GM19324 (cell line): ENCODE results near the gene SLC43A1.
A peak's percentile ranks its signal among the peaks of the same experiment; 100 is the strongest.
"Not testable (repeated sequence)": the region's sequence is repeated elsewhere in the genome, so short reads cannot be mapped to it uniquely, and the experiment has no call there.

Experiments
- ATAC-seq: cut with Tn5 transposase; IDR thresholded peaks from one replicate; pipeline ENCODE4 v1.9.1; 2021; ENCODE audit warnings: mild to moderate bottlenecking, moderate library complexity; ENCODE audit not compliant: unreplicated experiment, low FRiP score

SLC43A1 gene

DNA sequence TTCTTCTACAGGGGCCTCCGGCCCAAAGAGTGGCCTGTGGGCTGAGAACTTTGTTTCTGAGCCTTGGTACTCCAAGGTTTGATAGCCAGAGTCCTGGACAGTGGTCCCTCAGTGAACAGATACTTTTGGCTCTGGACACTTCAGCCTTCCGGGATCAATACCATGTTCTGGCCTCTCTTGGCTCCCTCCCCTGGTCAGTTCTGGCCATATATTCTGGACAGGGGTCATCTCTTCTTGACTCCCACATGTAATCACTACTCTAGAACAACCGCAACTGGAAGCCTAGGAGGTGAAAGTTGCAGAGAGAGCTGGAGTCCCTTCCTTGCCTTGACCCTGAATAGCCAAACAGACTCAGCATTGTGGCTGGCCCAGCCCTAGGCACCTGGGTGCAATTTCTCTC, 52.9 kb downstream of the SLC43A1 start:
- ATAC-seq: no peak

DNA sequence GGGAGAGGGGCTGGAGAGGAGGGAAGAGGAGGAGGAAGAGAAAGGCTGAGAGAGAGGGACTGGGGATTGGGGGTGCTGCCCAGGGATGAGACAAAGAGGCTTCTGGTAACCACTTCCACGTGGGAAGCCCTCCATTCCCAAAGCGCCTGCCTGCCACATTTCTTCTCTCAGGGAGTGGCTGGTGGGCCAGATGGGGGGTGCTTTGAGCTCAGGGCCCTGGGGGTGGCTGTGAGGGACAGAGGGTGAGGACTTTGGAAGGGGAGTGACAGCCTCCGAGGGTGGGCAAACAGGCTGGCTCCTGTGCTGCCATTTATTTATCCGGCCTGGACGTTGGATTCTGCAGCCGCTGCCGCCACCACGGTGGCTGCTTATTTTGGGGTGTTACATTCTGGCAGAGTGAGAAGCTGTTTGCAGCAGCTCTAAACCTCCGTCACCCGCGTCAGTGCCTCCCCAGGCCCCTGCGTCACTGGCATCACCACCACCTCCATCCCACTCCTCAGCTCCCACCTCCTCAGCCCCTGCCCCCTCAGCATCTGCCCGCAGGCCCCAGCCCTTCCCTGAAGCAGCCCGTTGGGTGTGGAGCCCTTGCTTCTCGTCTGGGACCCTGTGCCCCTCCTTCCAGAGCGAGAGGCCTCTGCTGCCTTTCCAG, 53.5 kb downstream of the SLC43A1 start:
- no peak for ATAC-seq

DNA sequence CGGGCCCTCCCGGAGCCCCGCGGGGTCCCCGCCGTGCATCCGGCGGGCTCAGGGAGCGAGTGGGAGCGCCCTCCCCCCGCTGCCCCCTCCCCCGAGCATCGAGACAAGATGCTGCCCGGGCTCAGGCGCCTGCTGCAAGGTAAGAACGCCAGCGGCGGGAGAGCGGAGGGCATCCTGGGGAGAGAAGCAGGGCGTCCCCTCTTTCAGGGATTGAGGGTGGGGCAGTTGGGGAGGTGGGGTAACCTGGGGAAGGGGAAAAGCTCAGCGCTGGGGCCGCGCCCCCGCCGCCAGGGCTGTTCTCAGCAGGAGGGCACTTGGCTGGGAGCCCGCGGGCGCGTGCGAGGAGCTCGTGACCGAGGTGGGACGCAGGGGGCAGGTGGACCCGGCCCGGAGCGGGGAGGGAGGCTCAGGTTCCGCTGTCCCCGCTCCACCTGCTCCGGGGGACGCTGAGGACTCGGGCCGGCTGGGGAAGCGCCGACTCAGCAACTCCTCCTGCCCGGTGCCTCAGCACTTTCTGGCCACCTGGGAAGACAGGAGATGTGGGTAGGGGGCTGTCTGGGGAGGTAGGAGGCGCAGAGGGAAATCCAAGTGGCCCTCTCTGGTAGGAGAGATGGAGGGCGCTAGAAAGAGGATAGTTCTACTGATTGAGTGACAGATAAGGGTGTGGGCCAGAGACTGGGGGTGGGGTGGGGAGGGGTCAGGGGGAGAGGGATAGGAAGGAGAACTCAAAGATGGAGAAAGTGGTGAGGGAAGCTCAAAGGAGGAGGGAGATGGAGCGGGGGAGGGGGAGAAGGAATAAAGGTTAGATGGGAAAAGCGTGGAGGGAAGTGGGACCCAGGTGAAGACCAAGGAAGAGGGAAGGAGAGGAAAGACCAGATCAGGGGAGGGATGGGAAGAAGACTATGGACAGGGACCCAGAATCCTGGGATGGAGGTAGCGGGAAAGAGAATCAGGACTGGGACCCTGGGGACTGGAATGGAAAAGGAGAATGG, 54.4 kb downstream of the SLC43A1 start:
- ATAC-seq: no peak

DNA sequence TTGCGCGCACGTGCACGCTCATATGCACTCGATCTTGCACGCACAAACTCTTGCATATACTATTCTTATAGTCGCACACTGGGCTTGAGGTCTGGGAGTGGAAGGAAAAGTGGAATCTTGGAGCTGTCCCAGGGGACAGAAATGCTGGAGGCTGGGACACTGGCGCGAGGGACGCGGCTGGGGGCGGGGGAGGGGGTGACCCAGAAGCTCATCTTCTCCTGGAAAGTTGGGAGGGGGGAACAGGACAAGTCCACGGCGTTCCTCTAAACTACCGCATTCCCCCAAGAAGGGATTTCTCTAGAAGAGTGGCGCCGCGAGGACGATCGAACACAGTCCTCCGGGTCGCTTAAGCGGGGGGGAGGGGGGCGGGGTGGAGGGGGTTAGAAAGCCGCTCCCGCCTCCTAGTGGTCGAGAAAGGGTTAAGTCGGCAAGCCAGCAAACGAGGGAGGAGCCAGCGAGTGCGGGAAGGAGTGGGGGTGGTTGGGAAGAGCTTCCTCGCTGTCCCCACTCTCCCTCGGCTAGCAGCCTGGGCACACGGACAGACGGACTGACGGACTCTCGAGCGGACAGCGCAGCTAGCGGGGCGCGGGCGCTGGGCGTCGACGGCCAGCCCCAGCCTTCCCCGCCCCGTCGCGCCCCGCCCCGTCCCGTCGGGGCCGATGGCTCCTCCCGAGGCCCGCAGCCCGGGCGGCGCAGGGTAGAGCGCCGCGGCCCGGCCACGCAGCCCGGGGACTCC, 55.3 kb downstream of the SLC43A1 start, which contains the start of gene RTN4RL2:
Gene RTN4RL2 (plus strand): TSS at position 507 of the 736 bp plus-strand sequence. CDS start 338 bp downstream, outside the sequence.
- no peak for ATAC-seq

DNA sequence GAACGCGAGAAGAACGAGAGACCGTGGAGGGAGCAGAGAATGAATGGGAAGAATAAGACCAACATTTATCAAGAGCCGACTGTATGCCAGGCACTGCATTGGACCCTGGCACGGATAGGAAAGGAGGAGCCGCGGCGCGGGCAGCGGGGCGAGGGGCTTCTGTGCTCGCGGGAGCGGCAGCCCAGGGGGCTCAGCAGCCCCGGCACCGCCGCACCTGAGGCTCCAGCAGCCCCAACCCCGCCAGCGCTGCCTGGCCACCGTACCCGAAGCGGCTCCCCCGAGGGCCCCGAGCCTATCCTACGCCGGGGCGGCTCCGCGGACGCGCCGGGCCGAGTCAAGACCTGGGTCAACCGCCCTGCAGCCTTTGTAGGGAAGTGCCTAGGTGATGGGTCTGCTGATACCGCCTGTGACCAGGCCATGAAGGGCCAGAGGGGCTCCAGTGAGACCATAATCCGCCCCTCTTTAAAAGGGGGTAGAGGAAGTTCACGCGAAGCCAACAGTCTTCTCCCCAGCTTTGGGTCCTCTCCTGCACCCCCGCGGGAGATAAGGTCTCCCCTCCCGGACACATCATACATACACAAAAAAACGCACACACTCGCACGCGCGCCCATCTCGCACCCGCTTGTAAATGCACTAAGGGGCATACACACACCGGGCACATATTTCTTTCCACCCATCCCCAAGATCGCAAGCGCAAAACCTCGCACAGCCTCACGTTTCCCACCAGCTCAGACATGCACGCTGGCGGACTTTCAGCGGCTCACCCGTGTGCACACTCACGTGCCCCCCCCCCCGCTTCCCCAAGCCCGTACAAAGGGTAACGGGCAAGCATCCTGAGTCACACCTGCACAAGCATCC, 56.1 kb downstream of the SLC43A1 start:
- no peak for ATAC-seq

DNA sequence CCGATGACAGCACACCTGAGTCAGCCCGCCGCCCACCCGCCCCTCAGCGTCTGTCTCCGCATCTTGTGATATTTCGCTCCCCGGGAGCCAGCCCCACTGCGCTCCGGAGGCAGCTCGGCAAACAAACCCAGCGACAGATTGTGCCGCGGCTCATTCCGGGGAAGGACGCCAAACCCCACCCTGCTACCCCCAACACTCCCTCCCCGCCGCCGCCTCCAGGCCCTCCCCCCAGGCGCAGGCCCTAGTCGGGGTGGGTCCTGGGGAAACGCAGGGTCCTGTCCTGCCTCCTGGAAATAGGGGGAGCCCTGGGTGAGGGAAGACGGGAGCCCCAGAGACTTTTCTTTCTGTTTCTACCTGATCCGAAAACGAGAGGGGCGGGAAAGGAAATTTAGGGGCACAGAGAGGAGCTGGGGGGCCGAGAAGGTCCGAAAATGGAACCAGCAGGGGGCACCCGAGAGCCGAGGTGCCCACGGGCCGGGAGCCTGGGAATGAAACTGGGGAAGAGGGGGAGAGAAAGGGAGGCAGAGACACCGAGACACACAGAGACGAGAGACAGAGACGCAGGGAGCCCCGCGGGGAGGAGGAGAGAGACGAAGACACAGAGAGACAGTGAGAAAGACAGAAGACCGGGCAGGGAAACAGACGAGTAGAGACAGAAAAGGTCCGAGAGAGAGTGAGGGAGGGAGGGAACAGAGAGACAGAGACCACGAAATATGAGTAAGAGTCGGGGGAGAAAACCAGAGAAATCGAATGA, 56.9 kb downstream of the SLC43A1 start:
- ATAC-seq: no peak

DNA sequence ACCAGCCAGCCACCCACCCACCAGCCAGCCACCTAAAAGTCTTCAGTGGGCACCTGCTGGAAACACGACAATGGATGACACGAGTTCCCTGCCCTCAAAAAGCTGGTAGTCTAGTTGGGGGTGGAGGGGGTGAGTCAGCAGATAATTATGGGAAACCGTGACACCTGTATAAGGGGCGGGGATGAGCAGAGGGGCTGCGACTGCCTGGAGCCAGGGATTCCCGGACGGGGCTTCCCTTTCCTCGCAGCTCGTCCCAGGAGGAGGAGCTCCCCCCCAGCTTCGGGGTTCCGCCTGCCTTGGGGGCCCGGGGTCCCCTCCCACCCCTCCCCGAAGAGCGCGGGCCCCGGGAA, 57.5 kb downstream of the SLC43A1 start:
- no peak for ATAC-seq

DNA sequence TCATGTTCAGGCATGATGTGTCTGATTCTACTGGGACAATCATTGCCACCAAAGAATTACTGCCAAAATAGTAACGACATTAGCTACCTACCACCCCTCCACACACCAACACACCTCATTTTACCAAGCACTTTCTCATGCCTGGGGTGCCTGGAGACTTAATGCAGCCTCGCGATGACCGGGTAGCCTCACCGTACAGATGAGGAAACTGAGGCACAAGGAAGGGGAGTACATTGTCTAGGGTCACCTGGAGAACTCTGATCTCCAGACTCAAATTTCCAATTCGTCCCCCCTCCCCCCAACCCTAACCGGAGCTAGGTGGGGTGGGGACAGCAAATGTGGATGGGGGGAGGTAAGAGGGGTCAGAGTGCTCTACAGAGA, 57.9 kb downstream of the SLC43A1 start:
- ATAC-seq: peak; percentile 9

DNA sequence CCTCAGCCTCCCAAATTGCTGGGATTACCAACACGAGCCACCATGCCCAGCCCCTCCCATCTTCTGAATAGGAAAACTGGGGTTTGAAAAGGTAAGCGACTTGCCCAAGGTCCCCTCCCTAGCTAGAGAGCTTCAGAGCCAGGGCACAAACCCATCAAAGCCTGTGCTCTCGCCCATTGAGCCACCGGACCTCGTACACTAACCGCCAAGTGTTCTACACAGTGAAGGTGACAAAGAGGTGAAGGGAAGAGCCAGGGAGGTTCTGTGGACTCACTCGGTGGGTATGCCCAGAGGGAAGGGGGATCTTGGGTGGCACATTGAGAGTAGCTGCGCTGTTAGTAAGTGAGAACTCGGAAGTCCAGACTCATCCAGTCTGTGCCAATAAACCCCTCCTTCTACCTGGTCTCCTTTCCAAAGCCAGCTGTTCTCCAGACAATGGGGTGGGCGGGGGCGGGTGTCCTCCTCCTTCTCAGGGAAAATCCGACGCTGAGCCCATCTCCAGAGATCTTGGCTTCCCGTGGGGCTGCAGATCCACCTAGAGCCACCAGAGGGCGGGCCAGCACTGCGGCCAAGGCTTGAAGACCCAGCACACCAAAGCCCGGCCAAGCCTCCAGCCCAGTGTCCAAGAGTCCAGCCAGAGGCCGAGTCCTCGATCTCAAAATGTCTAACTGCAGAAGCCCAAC, 58.4 kb downstream of the SLC43A1 start:
- peak; percentile 64 for ATAC-seq

DNA sequence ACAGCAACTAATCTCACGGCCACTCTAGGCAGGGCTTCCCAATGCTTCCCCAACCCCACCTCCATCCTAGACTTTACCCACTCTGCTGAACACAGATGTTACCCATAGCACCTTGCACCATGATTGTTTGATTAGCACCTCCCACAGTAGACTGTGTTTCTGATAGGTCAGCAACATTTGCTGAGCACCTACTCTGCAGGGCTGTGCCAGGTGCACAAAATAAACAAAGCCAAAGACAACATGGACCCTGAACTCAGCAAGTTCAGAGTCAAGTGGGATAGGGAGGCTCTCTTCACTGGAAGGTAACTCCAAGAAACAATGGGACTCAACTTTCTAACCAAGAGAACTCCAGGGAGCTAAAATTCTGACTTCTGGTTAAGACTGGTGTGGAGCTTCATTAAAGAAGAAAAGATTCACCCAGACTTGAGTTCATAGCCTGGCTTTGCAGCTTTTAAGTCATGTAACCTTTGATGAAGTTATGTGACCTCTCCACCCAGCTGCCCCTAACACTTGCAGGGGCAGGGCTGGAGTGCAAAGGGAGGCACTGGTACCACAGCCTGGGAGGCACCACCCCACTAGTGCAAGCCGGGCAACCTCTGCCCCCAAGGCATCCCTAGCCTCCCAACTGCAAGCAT, 61.8 kb downstream of the SLC43A1 start:
- no peak for ATAC-seq

DNA sequence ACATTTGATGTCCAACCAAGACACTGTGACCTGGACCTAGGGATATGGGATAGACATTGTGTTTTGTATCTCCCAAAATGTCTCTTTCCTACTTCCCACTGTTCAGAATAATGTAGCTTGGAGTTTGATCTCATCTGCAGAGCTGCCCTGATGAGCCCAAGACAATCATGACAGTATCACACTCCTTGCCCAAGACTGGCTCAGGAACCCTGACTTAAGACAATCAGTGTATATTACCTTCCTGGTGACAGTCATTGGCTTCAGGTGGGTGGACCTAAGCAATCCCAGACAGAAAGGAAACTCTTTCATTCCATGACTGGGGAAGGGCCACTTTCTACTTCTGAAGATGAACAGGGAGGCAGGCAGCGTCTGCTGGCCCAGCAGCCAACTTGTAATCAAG, 69.4 kb downstream of the SLC43A1 start:
- ATAC-seq: no peak

DNA sequence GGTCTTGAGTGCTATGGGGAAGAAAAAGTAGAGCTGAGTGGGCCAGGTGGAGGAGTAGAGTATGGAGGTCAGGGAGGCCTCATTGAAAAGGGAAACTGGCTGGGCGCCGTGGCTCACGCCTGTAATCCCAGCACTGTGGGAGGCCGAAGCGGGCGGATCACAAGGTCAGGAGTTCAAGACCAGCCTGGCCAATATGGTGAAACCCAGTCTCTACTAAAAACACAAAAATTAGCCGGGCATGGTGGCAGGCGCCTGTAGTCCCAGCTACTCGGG, 70.4 kb downstream of the SLC43A1 start:
- not testable (repeated sequence) for ATAC-seq

DNA sequence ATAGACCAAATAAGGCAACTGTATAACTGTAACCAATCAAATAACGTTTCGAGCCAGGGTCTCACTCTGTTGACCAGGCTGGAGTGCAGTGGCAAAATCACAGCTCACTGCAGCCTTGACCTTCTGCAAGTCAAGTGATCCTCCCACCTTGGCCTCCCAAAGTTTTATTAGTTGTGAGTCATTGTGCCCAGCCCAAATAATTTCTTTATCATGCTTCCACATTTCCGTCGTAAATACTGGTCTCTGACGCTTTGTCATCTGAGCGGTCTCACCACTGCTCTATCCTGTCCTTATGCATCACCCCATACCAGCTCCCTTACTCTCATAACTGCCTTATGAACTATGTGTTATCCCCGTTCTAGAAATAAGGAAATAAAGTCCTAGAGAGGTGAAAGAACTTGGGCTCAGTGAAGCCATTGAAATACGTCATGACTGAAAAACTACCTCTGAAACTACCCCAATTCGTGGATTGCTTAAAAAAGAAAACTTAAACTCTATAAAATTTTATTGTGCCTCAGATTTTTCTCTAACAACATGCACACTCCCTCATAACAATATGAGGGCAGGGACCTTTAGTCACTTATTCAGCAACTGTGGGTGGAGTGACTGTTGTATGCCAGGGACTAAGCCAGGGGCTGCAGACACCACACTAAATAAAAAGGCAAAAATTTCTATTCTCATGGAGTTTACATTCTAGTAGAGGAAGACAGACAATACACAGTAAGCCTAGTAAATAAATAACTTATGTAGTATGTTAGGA, 71.0 kb downstream of the SLC43A1 start:
- no peak for ATAC-seq

DNA sequence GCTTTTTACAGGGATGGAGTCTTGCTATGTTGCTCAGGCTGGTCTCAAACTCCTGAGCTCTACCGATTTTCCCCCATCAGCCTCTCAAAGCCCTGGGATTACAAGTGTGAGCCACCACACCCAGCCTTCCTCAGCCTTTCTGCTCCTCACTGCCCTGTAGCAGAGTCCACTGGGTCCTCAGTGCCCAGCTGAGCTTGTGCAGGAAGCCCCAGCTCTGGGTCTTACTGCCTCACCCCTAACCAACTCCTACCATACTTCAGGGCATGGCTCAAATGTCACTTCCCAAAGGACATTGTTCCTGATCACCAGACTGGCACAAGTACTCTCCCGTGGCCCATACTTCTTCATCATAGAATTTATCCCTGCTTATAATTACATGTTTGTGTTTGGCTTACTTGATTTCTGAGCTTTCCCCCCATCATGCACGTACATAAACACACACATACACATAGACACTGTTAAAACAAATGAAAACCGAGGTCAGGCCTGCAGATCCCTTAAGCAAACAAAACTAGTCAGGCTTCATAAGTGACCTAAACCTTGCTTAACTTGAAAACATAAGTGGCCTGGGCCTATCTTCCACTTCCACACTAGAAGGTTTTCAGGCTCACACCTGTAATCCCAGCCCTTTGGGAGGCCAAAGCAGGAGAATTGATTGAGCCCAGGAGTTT, 74.6 kb downstream of the SLC43A1 start:
- no peak for ATAC-seq

DNA sequence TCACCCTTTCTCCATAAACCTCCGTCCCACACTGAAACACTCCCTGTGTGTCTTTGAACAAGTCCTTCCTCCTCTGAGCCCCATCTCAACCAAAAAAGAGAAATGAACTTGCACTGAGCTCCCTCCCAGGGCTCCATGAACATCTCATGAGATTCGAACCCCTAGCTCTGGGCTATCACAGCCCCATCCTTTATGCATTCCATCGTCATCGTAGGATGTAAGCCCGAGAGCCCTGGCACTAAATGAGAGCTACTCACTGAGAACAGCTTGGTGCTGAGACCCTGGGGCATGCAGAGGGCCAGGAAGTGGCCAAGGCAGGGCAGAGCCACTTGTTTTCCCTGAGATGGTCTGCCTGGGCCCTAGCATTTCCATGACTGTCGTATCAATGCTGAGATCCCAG, 75.7 kb downstream of the SLC43A1 start:
- no peak for ATAC-seq

DNA sequence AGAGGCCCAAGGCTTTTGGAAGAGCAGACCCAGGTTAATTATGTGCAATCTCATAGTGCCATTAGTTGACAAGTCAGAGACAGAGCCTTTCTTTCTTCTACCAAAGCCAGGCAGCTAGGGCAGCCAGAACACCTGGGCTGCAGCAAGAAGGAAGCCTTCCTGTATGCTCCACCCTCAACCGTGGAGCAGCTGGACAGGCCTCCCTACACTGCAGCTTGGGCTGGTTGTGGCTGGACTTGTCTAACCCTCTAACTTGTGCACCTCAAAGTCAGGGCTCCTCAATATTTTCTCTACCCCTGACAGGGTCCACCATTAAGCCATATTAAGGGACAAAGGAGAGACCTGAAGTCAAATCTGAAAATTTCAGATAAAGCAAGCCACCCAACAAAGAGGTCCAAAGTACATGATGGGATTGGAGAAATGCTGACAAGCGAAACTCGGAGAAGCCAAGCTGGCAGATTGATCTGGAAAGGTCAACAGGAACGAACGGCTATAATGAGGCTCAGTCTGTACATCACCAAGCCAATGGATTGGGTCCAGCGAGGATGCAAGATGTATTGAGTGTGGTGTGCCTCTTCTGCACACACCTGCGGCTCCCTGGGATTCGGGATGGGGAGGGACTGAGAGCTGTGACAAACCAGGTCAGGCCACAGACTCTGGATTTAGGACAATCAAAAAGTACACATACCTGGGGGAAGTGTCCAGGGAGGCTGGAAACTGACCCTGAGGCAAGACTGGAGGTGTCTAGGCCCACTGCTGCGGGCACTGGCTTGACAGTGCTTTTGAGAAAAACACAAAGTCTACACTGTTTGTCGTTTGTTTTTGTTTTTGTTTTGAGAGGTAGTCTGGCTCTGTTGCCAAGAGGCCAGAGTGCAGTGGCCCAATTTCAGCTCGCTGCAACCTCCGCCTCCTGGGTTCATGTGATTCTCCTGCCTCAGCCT, 76.9 kb downstream of the SLC43A1 start:
- no peak for ATAC-seq
